Activated CD8-positive, alpha-beta T cell treated with anti-CD3 and anti-CD28 coated beads, Interleukin-2, amount 10 ng/mL, durations not matched to agents 7 days and 5 days (primary cell): Measurements from ENCODE around the gene FMNL3. TPM values are rescaled to one million over a fixed set of nuclear protein-coding genes. Genes with fewer than 3 reads are reported as not detected.

Experiments used
- ATAC-seq: fragments of 150-1000 bp; cut with Tn5 transposase; one replicate; pipeline ENCODE4 v1.10.0; 2021; ENCODE audit warnings: moderate library complexity
- CTCF ChIA-PET: fragments of 350-600 bp; sonication (Branson Sonifier 250); formaldehyde crosslinking; loops from one replicate; lab custom pipeline; 2021; ENCODE audit warnings: antibody characterized with exemption; lab: Charles Lee
- POLR2A ChIA-PET: fragments of 350-600 bp; sonication (Branson Sonifier 250); formaldehyde crosslinking; loops from one replicate; lab custom pipeline; 2021; ENCODE audit warnings: antibody characterized with exemption; lab: Charles Lee
- DNase-seq: peaks from one replicate; pipeline ENCODE4 v3.0.0-alpha.2; 2020
- H3K27ac Mint-ChIP-seq: one replicate; pipeline ENCODE4 v1.8.0; 2021; ENCODE audit warnings: mild to moderate bottlenecking, mixed read lengths
- H3K27me3 Mint-ChIP-seq: one replicate; pipeline ENCODE4 v1.8.0; 2021; ENCODE audit warnings: low read depth, mixed read lengths
- H3K36me3 Mint-ChIP-seq: one replicate; pipeline ENCODE4 v1.8.0; 2021; ENCODE audit warnings: low read depth, mixed read lengths
- H3K4me1 Mint-ChIP-seq: one replicate; pipeline ENCODE4 v1.8.0; 2021; ENCODE audit warnings: low read depth, mixed read lengths
- H3K4me3 Mint-ChIP-seq: one replicate; pipeline ENCODE4 v1.8.0; 2021; ENCODE audit warnings: mild to moderate bottlenecking, mixed read lengths
- H3K9me3 Mint-ChIP-seq: one replicate; pipeline ENCODE4 v1.8.0; 2022; ENCODE audit warnings: mixed read lengths; ENCODE audit not compliant: insufficient read depth
- total RNA-seq, 2 experiments: library from RNA; stranded (reverse); gene quantifications; one replicate each; pipeline ENCODE4 v1.2.3, GENCODE V29; 2021

The FMNL3 gene
- total RNA-seq, 2 experiments from 2014 or later, result 53.5 to 54.5 TPM

DNA sequence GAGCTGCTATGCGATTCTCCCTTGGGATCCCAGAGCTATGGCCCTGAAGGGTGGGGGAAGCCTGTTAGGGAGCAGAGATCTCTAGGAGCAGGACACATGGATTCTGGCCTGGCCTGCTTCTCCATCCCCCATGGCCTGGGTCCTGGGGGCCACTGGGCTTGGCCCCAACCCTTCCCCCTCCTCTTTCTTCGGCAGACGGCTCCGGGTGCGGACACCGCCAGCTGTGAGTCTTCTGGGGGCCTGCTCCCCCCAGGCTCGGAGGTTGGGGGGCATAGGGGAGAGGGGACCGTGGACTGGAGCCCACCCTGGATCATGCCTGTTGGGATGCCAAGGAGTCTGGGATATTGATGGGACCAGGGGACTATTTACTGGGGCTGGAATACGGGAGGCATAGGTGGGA lies 74.8 kb downstream of the FMNL3 start:
- no peaks in the 10 kb centered on the region for H3K36me3 Mint-ChIP-seq
- peaks cover 27% of the 10 kb centered on the region for H3K4me1 Mint-ChIP-seq
- ATAC-seq (no peak), DNase-seq (no peak)
- H3K27ac Mint-ChIP-seq, result no peak overlapping the region
- H3K27me3 Mint-ChIP-seq, result peaks cover 3% of the 10 kb centered on the region
- H3K4me3 Mint-ChIP-seq, result no peak overlapping the region
- ChIA-PET CTCF (interaction anchor here (1.1 to 37.2 kb wide), 3 partner anchors 8 to 77 kb away, joined by 3 to 695 read pairs (median 4); partner anchors contain the start of gene FMNL3), POLR2A (no interaction called here)
- H3K9me3 Mint-ChIP-seq, result no peaks in the 10 kb centered on the region

- no peak for DNase-seq
- CTCF ChIA-PET, result interaction anchor here (0.7 to 37.2 kb wide), 2 partner anchors 78 to 1072 kb away, joined by 4 to 695 read pairs; partner anchors contain the start of gene FMNL3
- Mint-ChIP-seq H3K9me3 (no peaks in the 10 kb centered on the region), H3K27me3 (peaks cover 3% of the 10 kb centered on the region), H3K27ac (no peak overlapping the region), H3K36me3 (no peaks in the 10 kb centered on the region), H3K4me1 (peaks cover 18% of the 10 kb centered on the region), H3K4me3 (no peak overlapping the region)
- no peak for ATAC-seq
- POLR2A ChIA-PET, result no interaction called here
Measured at GRCh38 chr12:49631336-49631907, 75.8 kb downstream of the FMNL3 start.

DNA sequence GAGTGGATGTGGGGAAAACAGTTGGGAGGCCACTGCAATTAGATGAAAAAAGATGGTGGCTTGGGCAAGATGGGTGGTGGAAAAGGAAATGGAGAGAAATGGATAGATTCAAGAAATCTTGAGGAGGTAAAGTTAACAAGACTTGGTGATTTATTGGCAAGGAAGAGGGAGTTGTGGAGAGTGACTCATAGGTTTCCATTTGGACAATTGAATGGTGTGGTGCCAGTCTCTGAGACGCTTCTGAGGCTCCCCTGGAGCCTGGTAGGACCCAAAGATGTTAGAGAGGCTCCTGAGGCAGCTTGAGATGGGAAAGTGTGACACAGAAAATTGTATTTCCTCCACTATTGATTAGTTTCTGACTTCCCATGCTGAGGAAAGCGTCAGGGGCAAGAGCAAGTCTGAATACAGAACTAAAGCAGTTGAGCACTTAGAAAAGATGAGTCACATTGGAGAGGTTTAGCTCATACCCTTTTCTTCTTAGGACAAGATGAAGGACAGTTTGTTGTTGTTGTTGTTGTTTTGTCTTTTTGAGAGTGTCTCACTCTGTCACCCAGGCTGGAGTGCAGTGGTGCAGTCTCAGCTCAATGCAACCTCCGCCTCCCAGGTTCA lies 79.3 kb downstream of the FMNL3 start:
- DNase-seq, result no peak
- Mint-ChIP-seq H3K4me3 (no peak overlapping the region), H3K4me1 (peaks cover 10% of the 10 kb centered on the region), H3K9me3 (no peaks in the 10 kb centered on the region), H3K27ac (no peak overlapping the region), H3K27me3 (peaks cover 5% of the 10 kb centered on the region), H3K36me3 (no peaks in the 10 kb centered on the region)
- no peak for ATAC-seq
- ChIA-PET POLR2A (no interaction called here), CTCF (interaction anchor here (0.7 to 37.2 kb wide), 5 partner anchors 17 to 134 kb away, joined by 3 to 695 read pairs (median 4); partner anchors contain the start of genes FMNL3 and TMBIM6)

- CTCF ChIA-PET, result interaction anchor here (1.0 to 37.2 kb wide), 5 partner anchors 10 to 260 kb away, joined by 3 to 695 read pairs (median 7); partner anchors contain the start of genes FMNL3 and SPATS2
- peaks cover 18% of the 10 kb centered on the region for H3K4me1 Mint-ChIP-seq
Measured at GRCh38 chr12:49626836-49627235, 80.4 kb downstream of the FMNL3 start.

DNA sequence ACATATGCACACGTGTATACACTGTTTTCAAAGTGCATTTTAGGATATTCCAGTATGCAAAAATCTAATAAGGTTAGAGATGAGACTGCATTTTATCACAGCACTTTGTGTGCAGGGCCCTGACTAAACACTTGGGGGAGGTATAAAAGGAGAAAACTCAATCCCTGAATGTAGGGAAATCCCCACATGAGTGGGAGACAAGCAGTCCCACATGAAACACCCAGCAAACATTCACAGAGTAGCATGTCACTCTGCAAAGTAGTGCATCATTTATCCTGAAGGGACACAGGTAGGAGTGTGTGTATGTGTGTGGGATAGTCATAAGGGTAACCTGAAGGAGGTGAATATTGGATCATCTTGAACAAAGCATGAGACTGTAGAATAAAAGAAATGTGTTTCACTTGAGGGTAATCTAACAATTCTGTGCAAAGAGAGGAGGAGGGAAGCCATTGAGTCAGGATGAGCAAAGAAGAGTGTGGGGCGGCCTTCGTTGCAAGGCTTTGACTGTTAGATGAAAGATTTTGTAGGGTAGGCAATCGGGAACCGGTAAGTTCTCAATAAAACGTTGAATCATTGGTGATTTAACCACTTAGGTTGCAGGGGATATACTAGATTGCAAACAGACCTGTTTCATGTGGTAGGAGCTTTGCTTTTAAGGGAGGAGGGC lies 80.9 kb downstream of the FMNL3 start:
- Mint-ChIP-seq H3K36me3 (no peaks in the 10 kb centered on the region), H3K4me1 (peaks cover 23% of the 10 kb centered on the region), H3K27me3 (peaks cover 6% of the 10 kb centered on the region), H3K27ac (no peak overlapping the region), H3K9me3 (no peaks in the 10 kb centered on the region), H3K4me3 (no peak overlapping the region)
- no peak for DNase-seq
- CTCF ChIA-PET, result interaction anchor here (0.6 to 37.2 kb wide), 7 partner anchors 11 to 260 kb away, joined by 3 to 695 read pairs (median 4); partner anchors contain the start of genes FMNL3, SPATS2 and TMBIM6
- POLR2A ChIA-PET, result no interaction called here
- no peak for ATAC-seq

More at GRCh38 chr12:49626836-49627235, 80.4 kb downstream of the FMNL3 start:
- Mint-ChIP-seq H3K9me3 (no peaks in the 10 kb centered on the region), H3K27ac (no peak overlapping the region), H3K27me3 (peaks cover 5% of the 10 kb centered on the region), H3K4me3 (no peak overlapping the region), H3K36me3 (no peaks in the 10 kb centered on the region)
- POLR2A ChIA-PET, result no interaction called here
- DNase-seq (no peak), ATAC-seq (no peak)

DNA sequence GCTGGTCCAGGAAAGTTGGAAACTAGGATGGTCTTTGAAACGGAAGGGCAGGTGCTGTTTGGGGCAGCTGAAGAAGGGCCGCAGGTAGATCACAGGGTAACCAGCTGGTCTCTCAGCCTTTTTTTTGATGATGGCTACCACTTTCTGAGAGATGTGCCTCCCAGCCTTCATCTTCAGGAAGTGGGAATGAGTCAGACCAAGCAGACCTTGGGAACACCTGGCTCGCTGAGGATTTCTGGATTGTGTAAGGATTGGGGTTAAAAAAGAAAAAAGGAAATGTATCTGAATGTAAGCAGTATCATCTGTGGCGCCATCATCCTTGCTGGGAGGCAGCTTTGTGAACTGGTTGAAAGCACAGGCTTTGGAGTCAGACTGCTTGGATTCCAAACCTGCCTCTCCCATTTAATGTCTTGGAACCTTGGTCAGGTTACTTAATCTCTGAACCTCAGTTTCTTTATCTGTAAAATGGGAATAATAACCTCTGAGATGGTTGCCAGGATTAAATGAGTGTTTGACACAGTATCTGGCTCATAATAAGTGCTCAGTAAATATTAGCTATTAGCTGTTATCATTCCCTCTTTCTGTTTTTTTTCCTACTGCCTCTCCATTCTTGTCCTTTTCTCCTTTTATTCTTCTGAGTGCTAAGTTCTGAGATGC lies 82.2 kb downstream of the FMNL3 start:
- H3K27ac Mint-ChIP-seq, result peak overlapping the region; percentile 54
- POLR2A ChIA-PET, result interaction anchor here (2.3 kb wide), 1 partner anchor 116 kb away, joined by 8 read pairs; the partner anchor contains the start of gene TMBIM6
- ATAC-seq (no peak), DNase-seq (no peak)
- H3K36me3 Mint-ChIP-seq, result no peaks in the 10 kb centered on the region
- H3K4me3 Mint-ChIP-seq, result peak overlapping the region; percentile 50
- H3K27me3 Mint-ChIP-seq, result peaks cover 8% of the 10 kb centered on the region
- H3K9me3 Mint-ChIP-seq, result no peaks in the 10 kb centered on the region
- CTCF ChIA-PET, result interaction anchor here (0.6 to 37.2 kb wide), 13 partner anchors 12 to 268 kb away, joined by 3 to 695 read pairs (median 7); partner anchors contain the start of genes FMNL3 and TMBIM6
- peaks cover 29% of the 10 kb centered on the region for H3K4me1 Mint-ChIP-seq

DNA sequence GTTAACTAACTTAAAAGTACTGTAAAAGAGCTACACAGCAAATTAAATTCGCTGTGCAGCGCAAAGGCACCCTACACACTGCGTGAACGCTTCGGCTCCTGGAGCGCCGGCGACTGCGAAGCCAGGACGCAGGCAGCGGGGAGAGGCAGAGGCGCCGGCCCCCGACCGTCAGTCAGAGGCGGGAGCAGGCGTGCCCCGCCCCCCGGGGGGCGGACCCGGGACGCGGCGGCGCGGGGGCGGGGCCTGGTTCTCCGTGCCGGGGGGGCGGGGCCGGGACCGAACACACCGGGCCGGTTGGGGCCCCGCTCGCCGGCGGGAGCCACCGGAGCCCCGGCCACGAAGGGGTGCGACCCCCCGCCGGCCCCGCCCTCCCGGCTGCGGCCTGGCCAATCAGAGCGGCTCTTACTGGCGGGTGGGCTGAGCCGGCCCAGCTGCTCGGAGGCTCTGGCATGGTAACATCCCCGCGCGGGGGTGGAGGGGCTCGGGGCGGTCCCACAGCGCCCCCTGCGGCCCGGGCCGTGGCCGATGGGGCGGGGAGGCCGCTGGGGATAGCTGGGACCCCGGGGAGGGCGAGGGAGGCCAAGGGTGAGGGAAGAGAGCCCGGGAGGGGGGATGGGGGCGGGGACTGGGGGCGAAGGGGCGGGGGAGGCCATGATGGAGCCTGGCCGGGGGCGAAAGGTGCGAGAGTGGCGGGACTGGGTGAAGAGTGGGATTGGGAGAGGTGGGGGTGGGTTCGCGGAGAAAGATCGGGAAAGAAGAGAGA lies 83.9 kb downstream of the FMNL3 start, which contains the start of gene PRPF40B:
PRPF40B (plus strand) TSS at position 420 of the 763 bp plus-strand sequence; CDS start at position 450, 30 bp downstream.
- DNase-seq, result peak; percentile 87
- no peaks in the 10 kb centered on the region for H3K9me3 Mint-ChIP-seq
- H3K4me3 Mint-ChIP-seq, result peak within 1 kb of the TSS; percentile 82
- ChIA-PET POLR2A (interaction anchor here (0.9 to 2.3 kb wide), 8 partner anchors 13 to 301 kb away, joined by 3 to 8 read pairs (median 4); partner anchors contain the start of genes TMBIM6 and TROAP), CTCF (interaction anchor here (0.6 to 37.2 kb wide), 16 partner anchors 9 to 382 kb away, joined by 3 to 695 read pairs (median 6); partner anchors contain the start of genes FMNL3 and TMBIM6)
- peaks cover 16% of the 10 kb centered on the region for H3K27me3 Mint-ChIP-seq
- peaks cover 29% of the 10 kb centered on the region for H3K4me1 Mint-ChIP-seq
- H3K36me3 Mint-ChIP-seq, result peaks cover 2% of the 10 kb centered on the region
- peak; percentile 88 for ATAC-seq
- H3K27ac Mint-ChIP-seq, result peak within 1 kb of the TSS; percentile 89

GRCh38 chr12:49622501-49623141 lies 84.6 kb downstream of the FMNL3 start:
- DNase-seq (peak; percentile 82), ATAC-seq (peak; percentile 56)
- Mint-ChIP-seq H3K36me3 (peaks cover 2% of the 10 kb centered on the region), H3K9me3 (no peaks in the 10 kb centered on the region), H3K4me3 (peak overlapping the region; percentile 82), H3K27me3 (peaks cover 19% of the 10 kb centered on the region), H3K4me1 (peaks cover 29% of the 10 kb centered on the region), H3K27ac (peak overlapping the region; percentile 89)
- POLR2A ChIA-PET, result interaction anchor here (0.9 to 1.7 kb wide), 9 partner anchors 13 to 359 kb away, joined by 3 to 9 read pairs (median 3); partner anchors contain the start of genes TMBIM6 and TROAP
- CTCF ChIA-PET, result interaction anchor here (0.7 to 37.2 kb wide), 14 partner anchors 14 to 383 kb away, joined by 3 to 695 read pairs (median 6); partner anchors contain the start of genes FMNL3 and TMBIM6

DNA sequence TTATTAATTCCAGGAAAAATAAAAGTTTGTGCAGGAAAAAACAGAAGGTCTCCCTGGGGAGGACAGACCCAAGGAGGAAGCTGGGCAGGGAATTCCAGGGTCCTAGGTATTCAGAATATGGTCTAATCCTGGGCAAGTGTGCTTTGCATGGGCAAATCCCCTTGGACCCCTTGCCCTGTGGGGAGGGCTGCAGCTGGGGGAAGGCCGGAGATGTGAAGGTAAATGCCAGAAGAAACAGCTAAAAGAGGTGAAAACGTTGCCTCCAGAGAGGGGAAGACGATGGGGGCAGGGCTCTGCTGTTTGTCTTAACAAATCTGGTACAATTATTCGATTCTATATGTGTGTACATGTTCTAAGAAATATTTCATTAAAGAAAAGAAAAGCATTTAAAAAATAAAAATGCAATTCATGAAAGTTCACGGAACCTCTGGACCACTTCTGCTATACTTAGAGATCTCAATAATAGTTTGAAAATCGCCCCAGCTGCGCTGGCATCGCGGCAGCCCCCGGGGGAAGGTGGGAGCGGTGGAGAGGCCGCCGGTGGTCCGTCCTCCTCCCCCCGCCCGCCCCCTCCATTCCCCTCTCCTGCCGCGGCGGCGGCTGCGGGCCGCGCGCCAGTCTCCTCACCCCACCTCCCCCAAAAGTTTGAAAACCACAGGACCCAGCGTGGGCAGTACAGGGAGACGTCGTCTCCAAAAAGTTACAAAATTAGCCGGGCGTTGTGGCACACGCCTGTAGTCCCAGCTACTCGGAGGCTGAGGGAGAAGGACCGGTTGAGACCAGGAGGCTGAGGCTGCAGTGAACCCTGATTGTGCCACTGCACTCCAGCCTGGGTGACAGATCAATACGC lies 85.3 kb downstream of the FMNL3 start:
- Mint-ChIP-seq H3K4me1 (peaks cover 30% of the 10 kb centered on the region), H3K4me3 (peak overlapping the region; percentile 82), H3K27ac (peak overlapping the region; percentile 89), H3K36me3 (peaks cover 2% of the 10 kb centered on the region), H3K27me3 (peaks cover 23% of the 10 kb centered on the region), H3K9me3 (no peaks in the 10 kb centered on the region)
- ChIA-PET POLR2A (interaction anchor here (0.9 to 1.7 kb wide), 5 partner anchors 14 to 358 kb away, joined by 3 to 9 read pairs (median 4); partner anchors contain the start of genes TMBIM6 and TROAP), CTCF (interaction anchor here (0.9 to 37.2 kb wide), 8 partner anchors 15 to 280 kb away, joined by 3 to 695 read pairs (median 20); partner anchors contain the start of genes FMNL3 and TMBIM6)
- ATAC-seq, result peak; percentile 46
- DNase-seq, result peak; percentile 24
